Fibroblast of villous mesenchyme (primary cell): ENCODE data around the gene HOXA1. TPM values are rescaled to one million over a fixed set of nuclear protein-coding genes. Genes with fewer than 3 reads are reported as not detected.

ENCODE experiments used
- DNase-seq: peaks from one replicate; pipeline ENCODE4 v3.0.0-alpha.2; 2010; ENCODE audit warnings: low read depth
- H3K4me3 ChIP-seq: 2 replicates; pipeline ENCODE4 v1.5.1; 2011; ENCODE audit warnings: low read depth, mild to moderate bottlenecking, low read length
- CTCF ChIP-seq: IDR thresholded peaks from 2 replicates; pipeline ENCODE4 v1.5.1; 2012; ENCODE audit warnings: low read depth, mild to moderate bottlenecking, low read length; ENCODE audit not compliant: insufficient read depth
- total RNA-seq: library from RNA; depleted of rRNA; stranded (reverse); fragments of >200 nt; gene quantifications from 2 replicates; pipeline ENCODE4 v1.2.3, GENCODE V29; 2012

Gene HOXA1
- total RNA-seq, result 0.32 and 0.43 TPM in 2 replicates

- DNase-seq, result peak; percentile 81
- H3K4me3 ChIP-seq, result peak within 1 kb of the TSS; percentile 71
- TF ChIP-seq CTCF, result no peak
These were observed at the start of gene HOXA1 for GRCh38 chr7:27095897-27096767. TSS of gene HOXA1 (minus strand) at chr7:27096000. CDS start at chr7:27095912, 88 bp downstream.

DNA sequence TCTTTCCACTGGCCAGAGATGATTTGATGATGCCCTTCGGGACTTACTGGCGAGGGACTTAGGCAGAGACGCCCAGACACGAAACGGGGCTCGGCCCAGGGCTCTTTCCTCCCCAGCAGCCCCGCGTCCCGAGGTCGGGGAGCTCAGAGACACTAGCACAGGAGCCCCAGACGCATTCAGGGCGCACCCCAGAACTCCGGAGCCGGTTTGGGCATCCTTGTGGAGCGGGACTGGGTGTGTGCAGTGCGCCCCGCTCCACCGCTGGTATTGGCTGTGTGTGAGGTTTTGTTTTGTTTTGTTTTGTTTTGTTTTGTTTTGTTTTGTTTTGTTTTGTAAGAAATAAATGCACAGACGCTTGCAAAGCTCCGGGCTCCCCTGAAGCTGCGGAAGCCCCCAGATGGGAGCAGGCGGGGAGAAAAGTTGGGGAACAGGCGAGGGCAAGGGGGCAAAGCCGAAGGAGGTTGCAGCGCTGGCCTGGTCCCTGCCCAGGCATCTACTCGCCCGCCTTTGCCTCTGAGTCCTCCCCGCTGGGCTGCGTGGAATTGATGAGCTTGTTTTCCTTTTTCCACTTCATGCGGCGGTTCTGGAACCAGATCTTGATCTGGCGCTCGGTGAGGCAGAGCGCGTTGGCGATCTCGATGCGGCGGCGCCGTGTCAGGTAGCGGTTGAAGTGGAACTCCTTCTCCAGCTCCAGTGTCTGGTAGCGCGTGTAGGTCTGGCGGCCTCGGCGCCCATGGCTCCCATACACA, 49.5 kb upstream of the HOXA1 start:
- TF ChIP-seq CTCF, result no peak
- H3K4me3 ChIP-seq, result peak overlapping the region; percentile 32
- no peak for DNase-seq

GRCh38 chr7:27144781-27145164, 49.0 kb upstream of the HOXA1 start:
- peak overlapping the region; percentile 29 for H3K4me3 ChIP-seq
- no peak for TF ChIP-seq CTCF
- no peak for DNase-seq

DNA sequence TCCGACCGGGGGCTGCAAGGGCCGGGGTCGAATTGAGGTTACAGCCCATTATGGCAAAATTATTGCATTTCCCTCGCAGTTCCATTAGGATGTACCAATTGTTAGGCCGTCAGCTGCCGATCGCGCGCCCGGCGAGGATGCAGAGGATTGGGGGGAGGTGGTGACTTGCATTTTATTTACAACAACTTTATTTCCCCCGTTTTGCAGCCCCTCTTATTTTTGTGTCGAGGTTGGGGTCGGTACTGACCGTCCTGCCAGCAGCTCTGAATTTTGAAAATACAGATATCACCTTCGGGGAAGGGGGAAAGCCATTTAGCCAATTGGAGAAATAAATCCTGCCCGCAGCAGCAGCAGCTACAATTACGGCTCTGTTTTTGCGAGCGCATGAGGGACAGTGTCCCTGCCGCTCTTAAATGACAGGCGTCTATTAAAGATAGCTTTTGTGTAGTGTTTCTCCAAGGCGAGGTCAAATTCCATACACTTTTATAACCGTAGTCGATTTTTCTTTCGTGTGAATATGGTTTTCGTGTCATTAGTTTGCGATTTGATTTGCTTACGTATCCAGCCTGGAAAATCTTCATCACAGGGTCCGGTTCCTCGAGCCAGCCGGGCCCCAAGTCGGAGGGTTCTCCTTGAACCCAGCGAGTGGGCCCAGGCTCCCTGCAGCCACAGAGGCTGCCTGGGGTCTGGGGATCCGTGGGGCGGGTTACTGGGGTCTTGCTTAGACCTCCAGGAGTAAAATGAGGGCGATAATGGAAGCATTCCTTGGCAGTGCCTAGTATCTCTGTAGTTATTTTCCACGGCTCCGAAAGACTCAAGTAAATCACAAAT, 48.4 kb upstream of the HOXA1 start:
- TF ChIP-seq CTCF, result no peak
- peak overlapping the region; percentile 29 for H3K4me3 ChIP-seq
- peak; percentile 40 for DNase-seq

DNA sequence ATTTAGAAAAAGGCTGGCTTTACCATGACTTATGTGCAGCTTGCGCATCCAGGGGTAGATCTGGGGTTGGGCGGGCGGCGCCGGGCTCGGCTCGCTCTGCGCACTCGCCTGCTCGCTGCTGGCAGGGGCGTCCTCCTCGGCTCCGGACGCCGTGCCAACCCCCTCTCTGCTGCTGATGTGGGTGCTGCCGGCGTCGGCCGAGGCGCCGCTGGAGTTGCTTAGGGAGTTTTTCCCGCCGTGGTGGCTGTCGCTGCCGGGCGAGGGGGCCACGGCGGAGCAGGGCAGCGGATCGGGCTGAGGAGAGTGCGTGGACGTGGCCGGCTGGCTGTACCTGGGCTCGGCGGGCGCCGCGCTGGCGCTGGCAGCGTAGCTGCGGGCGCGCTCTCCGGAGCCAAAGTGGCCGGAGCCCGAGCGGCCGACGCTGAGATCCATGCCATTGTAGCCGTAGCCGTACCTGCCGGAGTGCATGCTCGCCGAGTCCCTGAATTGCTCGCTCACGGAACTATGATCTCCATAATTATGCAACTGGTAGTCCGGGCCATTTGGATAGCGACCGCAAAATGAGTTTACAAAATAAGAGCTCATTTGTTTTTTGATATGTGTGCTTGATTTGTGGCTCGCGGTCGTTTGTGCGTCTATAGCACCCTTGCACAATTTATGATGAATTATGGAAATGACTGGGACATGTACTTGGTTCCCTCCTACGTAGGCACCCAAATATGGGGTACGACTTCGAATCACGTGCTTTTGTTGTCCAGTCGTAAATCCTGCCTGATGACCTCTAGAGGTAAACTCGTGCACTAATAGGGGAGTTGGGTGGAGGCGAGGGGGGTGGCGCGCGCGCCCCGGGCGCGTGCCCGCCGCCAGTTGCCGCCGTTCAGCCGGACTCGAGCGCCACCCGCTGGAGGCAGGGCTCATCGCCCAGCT, 47.5 kb upstream of the HOXA1 start, which contains the start of gene HOXA5:
Gene HOXA5 (minus strand): TSS at position 659 of the 927 bp plus-strand sequence. CDS start 74 bp downstream, at position 585.
- TF ChIP-seq CTCF, result peak; percentile 63
- H3K4me3 ChIP-seq, result peak within 1 kb of the TSS; percentile 60

More for the DNA sequence above, 47.5 kb upstream of the HOXA1 start, which contains the start of gene HOXA5:
- peak; percentile 96 for DNase-seq
